Ishikawa (cell line): ENCODE measurements around the gene BASP1.

Source experiments
- CEBPB ChIP-seq: IDR thresholded peaks from 2 replicates; pipeline ENCODE4 v1.6.1; 2012
- EP300 ChIP-seq: IDR thresholded peaks from 2 replicates; pipeline ENCODE4 v1.6.1; 2012; ENCODE audit warnings: borderline replicate concordance
- FOXM1 ChIP-seq: IDR thresholded peaks from 2 replicates; pipeline ENCODE4 v1.6.1; 2012; ENCODE audit warnings: low read depth, borderline replicate concordance
- TCF12 ChIP-seq: IDR thresholded peaks from 2 replicates; pipeline ENCODE4 v1.6.1; 2012; ENCODE audit warnings: low read depth
- TF ChIP-seq, protein P1 (sequence below): IDR thresholded peaks from 2 replicates; pipeline ENCODE4 v1.6.1; 2012; ENCODE audit warnings: low read depth, mild to moderate bottlenecking
- TF ChIP-seq, protein P2 (sequence below): IDR thresholded peaks from 2 replicates; pipeline ENCODE4 v1.6.1; 2012

DNA sequence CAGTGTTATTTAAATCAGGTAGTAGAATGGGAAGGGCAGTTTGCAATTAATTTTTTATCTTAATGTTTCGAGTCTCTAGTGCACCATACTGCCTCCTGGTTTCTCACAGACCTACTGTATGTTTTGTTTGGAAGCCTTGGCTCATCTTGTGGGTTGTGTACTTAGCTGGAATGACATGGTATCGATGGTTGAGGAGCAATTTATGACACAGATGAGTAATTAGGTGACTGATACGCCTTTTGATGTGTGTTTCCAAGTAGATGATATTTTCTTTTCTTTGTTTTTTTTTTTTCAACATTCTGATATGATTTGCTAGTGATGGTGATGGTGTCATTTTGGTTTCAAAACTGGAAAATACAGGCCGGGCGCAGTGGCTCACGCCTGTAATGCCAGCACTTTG, 16.1 kb downstream of the BASP1 start:
- TF ChIP-seq EP300 (no peak), CEBPB (no peak), TCF12 (no peak), FOXM1 (no peak)
- TF ChIP-seq, protein P1, sequence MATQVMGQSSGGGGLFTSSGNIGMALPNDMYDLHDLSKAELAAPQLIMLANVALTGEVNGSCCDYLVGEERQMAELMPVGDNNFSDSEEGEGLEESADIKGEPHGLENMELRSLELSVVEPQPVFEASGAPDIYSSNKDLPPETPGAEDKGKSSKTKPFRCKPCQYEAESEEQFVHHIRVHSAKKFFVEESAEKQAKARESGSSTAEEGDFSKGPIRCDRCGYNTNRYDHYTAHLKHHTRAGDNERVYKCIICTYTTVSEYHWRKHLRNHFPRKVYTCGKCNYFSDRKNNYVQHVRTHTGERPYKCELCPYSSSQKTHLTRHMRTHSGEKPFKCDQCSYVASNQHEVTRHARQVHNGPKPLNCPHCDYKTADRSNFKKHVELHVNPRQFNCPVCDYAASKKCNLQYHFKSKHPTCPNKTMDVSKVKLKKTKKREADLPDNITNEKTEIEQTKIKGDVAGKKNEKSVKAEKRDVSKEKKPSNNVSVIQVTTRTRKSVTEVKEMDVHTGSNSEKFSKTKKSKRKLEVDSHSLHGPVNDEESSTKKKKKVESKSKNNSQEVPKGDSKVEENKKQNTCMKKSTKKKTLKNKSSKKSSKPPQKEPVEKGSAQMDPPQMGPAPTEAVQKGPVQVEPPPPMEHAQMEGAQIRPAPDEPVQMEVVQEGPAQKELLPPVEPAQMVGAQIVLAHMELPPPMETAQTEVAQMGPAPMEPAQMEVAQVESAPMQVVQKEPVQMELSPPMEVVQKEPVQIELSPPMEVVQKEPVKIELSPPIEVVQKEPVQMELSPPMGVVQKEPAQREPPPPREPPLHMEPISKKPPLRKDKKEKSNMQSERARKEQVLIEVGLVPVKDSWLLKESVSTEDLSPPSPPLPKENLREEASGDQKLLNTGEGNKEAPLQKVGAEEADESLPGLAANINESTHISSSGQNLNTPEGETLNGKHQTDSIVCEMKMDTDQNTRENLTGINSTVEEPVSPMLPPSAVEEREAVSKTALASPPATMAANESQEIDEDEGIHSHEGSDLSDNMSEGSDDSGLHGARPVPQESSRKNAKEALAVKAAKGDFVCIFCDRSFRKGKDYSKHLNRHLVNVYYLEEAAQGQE: no peak
- TF ChIP-seq, protein P2, sequence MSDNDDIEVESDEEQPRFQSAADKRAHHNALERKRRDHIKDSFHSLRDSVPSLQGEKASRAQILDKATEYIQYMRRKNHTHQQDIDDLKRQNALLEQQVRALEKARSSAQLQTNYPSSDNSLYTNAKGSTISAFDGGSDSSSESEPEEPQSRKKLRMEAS: no peak
